ENCODE measurements around the gene TMEM63B. TPM values are rescaled to one million over a fixed set of nuclear protein-coding genes. Genes with fewer than 3 reads are reported as not detected.

The TMEM63B gene
- total and polyA plus RNA-seq, 2 of the 8 experiments (the other 6 are each of a cell fraction or from before 2014, with no cell fraction given), result 61.1 to 96.8 TPM

DNA sequence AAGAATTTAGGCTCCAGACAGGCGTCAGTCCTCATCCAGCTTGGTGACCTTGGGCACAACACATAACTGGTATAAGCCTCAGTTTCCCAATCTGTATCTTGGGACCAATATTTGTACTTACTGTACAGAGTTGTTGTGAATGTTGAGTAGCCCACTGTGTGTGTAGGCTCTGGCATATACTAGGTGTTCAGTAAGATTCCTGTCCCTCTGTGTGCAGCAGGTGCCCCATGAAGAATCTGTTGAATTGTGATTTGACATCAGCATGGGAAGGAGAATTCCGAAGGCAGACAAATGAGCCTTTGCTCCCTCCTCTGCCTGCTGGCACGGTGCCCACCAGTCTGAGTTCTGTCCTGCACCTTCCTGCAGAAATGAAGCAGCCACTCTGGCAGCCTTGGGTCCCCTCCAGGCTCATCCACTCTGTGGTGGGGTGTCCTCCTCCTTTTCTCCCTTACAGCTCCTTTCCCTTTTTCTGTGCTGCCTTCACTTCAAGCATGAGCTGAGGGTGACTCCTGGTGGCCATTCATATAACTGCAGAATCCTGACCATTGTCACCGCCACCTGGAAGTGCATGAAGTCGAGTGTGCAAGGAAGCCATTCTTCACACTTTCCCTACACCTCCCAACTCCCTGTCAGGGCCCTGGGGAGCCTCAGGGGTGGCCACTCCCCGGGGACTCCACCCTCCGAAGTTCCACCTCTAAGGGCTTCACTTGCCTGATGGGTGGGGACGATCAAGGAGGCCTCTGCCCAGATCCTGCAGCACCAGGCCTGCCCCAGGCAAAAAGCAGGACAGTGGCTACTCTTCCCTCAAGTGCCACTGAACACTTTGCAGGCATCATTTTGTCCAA is 48.3 kb upstream of the TMEM63B start (continued):
- TF ChIP-seq POLR2A (IDR thresholded peaks at IDR 0.05; ENCODE audit: control extremely low read depth in 1 of 2, low read depth in 2 of 2, low read length in 2 of 2), result no peak
- TF ChIP-seq SUZ12 (IDR thresholded peaks at IDR 0.05; ENCODE audit: low read length), result no peak
- TF ChIP-seq KDM4A (IDR thresholded peaks at IDR 0.05; ENCODE audit: low read depth, low read length, severe bottlenecking), result no peak
- TF ChIP-seq NRF1 (IDR thresholded peaks at IDR 0.05; ENCODE audit: low read depth, low read length), result no peak
- no peak for TF ChIP-seq ASH2L (IDR thresholded peaks at IDR 0.05; ENCODE audit: low read length)
- TF ChIP-seq NANOG (IDR thresholded peaks at IDR 0.05; ENCODE audit: insufficient read depth, low read depth, low read length, poor library complexity, severe bottlenecking), result no peak
- TF ChIP-seq TAF1 (IDR thresholded peaks at IDR 0.05; ENCODE audit: low read depth, low read length), result no peak
- TF ChIP-seq TBP (IDR thresholded peaks at IDR 0.05; ENCODE audit: low read depth, low read length), result no peak
- no peak for TF ChIP-seq GTF2F1 (IDR thresholded peaks at IDR 0.05; ENCODE audit: borderline replicate concordance, low read depth, low read length)
- TF ChIP-seq SIX5 (IDR thresholded peaks at IDR 0.05; ENCODE audit: low read depth, low read length), result no peak
- TF ChIP-seq KDM5A (IDR thresholded peaks at IDR 0.05; ENCODE audit: low read length), result no peak
- TF ChIP-seq, protein P1, sequence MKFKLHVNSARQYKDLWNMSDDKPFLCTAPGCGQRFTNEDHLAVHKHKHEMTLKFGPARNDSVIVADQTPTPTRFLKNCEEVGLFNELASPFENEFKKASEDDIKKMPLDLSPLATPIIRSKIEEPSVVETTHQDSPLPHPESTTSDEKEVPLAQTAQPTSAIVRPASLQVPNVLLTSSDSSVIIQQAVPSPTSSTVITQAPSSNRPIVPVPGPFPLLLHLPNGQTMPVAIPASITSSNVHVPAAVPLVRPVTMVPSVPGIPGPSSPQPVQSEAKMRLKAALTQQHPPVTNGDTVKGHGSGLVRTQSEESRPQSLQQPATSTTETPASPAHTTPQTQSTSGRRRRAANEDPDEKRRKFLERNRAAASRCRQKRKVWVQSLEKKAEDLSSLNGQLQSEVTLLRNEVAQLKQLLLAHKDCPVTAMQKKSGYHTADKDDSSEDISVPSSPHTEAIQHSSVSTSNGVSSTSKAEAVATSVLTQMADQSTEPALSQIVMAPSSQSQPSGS (IDR thresholded peaks at IDR 0.05; ENCODE audit: low read length), result no peak
- no peak for TF ChIP-seq SP1 (IDR thresholded peaks at IDR 0.05; ENCODE audit: low read depth, low read length)
- no peak for TF ChIP-seq BACH1 (IDR thresholded peaks at IDR 0.05; ENCODE audit: low read length)
- TF ChIP-seq YY1 (IDR thresholded peaks at IDR 0.05; ENCODE audit: low read depth, low read length), result peak; percentile 57; the same call in 1 of the 2 replicates
- no peak for TF ChIP-seq PHF8 (conservative IDR thresholded peaks at IDR 0.05; ENCODE audit: low read depth, low read length)
- TF ChIP-seq HDAC2 (IDR thresholded peaks at IDR 0.05; ENCODE audit: borderline replicate concordance in 1 of 2, low read depth in 2 of 2, low read length in 2 of 2), result no peak
- no peak for TF ChIP-seq RBBP5 (IDR thresholded peaks at IDR 0.05; ENCODE audit: borderline replicate concordance, low read depth, low read length)
- no peak for TF ChIP-seq GABPA (IDR thresholded peaks at IDR 0.05; ENCODE audit: borderline replicate concordance, insufficient read depth, low read length)
- TF ChIP-seq HDAC6 (IDR thresholded peaks at IDR 0.05; ENCODE audit: low read depth, low read length), result no peak
- TF ChIP-seq CBX8 (IDR thresholded peaks at IDR 0.05; ENCODE audit: borderline replicate concordance, low read depth, low read length), result no peak
- TF ChIP-seq POLR2AphosphoS5 (IDR thresholded peaks at IDR 0.05; ENCODE audit: low read depth, low read length), result no peak
- TF ChIP-seq, protein P2, sequence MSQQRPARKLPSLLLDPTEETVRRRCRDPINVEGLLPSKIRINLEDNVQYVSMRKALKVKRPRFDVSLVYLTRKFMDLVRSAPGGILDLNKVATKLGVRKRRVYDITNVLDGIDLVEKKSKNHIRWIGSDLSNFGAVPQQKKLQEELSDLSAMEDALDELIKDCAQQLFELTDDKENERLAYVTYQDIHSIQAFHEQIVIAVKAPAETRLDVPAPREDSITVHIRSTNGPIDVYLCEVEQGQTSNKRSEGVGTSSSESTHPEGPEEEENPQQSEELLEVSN (IDR thresholded peaks at IDR 0.05), result no peak

Measured in H1 (cell line).